HepG2 (cell line): Measurements from ENCODE around the gene ZC3H7B. TPM values are rescaled to one million over a fixed set of nuclear protein-coding genes. Genes with fewer than 3 reads are reported as not detected.

Source experiments
- DBP ChIP-seq: sonication (generic); formaldehyde crosslinking; IDR thresholded peaks from 2 replicates; pipeline ENCODE4 v1.4.0; 2020; ENCODE audit warnings: missing genetic modification reagents; ENCODE audit errors: not compliant biosample characterization
- EHMT2 ChIP-seq: fragments of 200-600 bp; sonication (generic); IDR thresholded peaks from 2 replicates; pipeline ENCODE4 v1.7.0; 2017; ENCODE audit warnings: antibody characterized with exemption, low read depth, low read length, borderline replicate concordance
- ELK4 ChIP-seq: sonication (generic); formaldehyde crosslinking; IDR thresholded peaks from 2 replicates; pipeline ENCODE4 v1.9.0; 2021; ENCODE audit warnings: missing genetic modification reagents, borderline replicate concordance
- FIP1L1 ChIP-seq: fragments of 200-400 bp; formaldehyde crosslinking; IDR thresholded peaks from 2 replicates; pipeline ENCODE4 v1.6.1; 2018; ENCODE audit warnings: low read depth, mild to moderate bottlenecking, low read length, moderate library complexity, borderline replicate concordance; ENCODE audit not compliant: insufficient read depth
- IRF2 ChIP-seq: IDR thresholded peaks from 2 replicates; pipeline ENCODE4 v1.6.1; 2018; ENCODE audit warnings: missing genetic modification reagents, missing compliant biosample characterization
- JUND ChIP-seq: sonication (generic); formaldehyde crosslinking; IDR thresholded peaks from 2 replicates; pipeline ENCODE4 v1.8.0; 2022; ENCODE audit warnings: mild to moderate bottlenecking, missing genetic modification reagents
- KDM6A ChIP-seq: IDR thresholded peaks from 2 replicates; pipeline ENCODE4 v1.6.1; 2016; ENCODE audit warnings: low read depth
- MAZ ChIP-seq, 2 experiments: sonication (generic) in 1 of 2; formaldehyde crosslinking in 1 of 2; IDR thresholded peaks; 2 replicates each; pipeline versions ENCODE4 v1.5.0 to v1.6.1; 2012 to 2020; ENCODE audit warnings: low read depth in 2 of 2, mild to moderate bottlenecking in 2 of 2, borderline replicate concordance in 1 of 2, improper control_type of control experiment in 1 of 2, low read length in 1 of 2, missing genetic modification reagents in 1 of 2, moderate library complexity in 1 of 2
- POLR2AphosphoS5 ChIP-seq: IDR thresholded peaks from 2 replicates; pipeline ENCODE4 v1.6.1; 2012; ENCODE audit warnings: low read depth, low read length
- RARA ChIP-seq: IDR thresholded peaks from 2 replicates; pipeline ENCODE4 v1.6.1; 2016; ENCODE audit warnings: missing genetic modification reagents, missing compliant biosample characterization
- SALL1 ChIP-seq: sonication (generic); formaldehyde crosslinking; IDR thresholded peaks from 2 replicates; pipeline ENCODE4 v1.8.0; 2022; ENCODE audit warnings: mild to moderate bottlenecking, missing genetic modification reagents
- SIX1 ChIP-seq: sonication (generic); formaldehyde crosslinking; IDR thresholded peaks from 2 replicates; pipeline ENCODE4 v1.4.0; 2020; ENCODE audit warnings: missing genetic modification reagents, borderline replicate concordance
- ZEB1 ChIP-seq: IDR thresholded peaks from 2 replicates; pipeline ENCODE4 v1.6.1; 2012; ENCODE audit warnings: mild to moderate bottlenecking, low read depth, inconsistent platforms; ENCODE audit not compliant: insufficient replicate concordance
- ZKSCAN1 ChIP-seq: fragments of 150-350 bp; IDR thresholded peaks from 2 replicates; pipeline ENCODE4 v1.6.1; 2014; ENCODE audit warnings: low read length
- ZNF124 ChIP-seq: sonication (generic); formaldehyde crosslinking; IDR thresholded peaks from 2 replicates; pipeline ENCODE4 v1.4.0; 2020; ENCODE audit warnings: missing genetic modification reagents
- ZNF225 ChIP-seq: sonication (generic); formaldehyde crosslinking; IDR thresholded peaks from 2 replicates; pipeline ENCODE4 v1.4.0; 2020; ENCODE audit warnings: mild to moderate bottlenecking, missing genetic modification reagents
- ZNF263 ChIP-seq: sonication (generic); formaldehyde crosslinking; IDR thresholded peaks from 2 replicates; pipeline ENCODE4 v1.4.0; 2020; ENCODE audit warnings: missing genetic modification reagents
- ZNF274 ChIP-seq: sonication (generic); formaldehyde crosslinking; IDR thresholded peaks from 2 replicates; pipeline ENCODE4 v1.5.1; 2020; ENCODE audit warnings: mild to moderate bottlenecking, missing genetic modification reagents
- ZNF362 ChIP-seq: sonication (generic); formaldehyde crosslinking; IDR thresholded peaks from 2 replicates; pipeline ENCODE4 v1.4.0; 2020; ENCODE audit warnings: missing genetic modification reagents, mild to moderate bottlenecking, borderline replicate concordance
- ZNF44 ChIP-seq: sonication (generic); formaldehyde crosslinking; IDR thresholded peaks from 2 replicates; pipeline ENCODE4 v1.5.1; 2020; ENCODE audit warnings: mild to moderate bottlenecking, missing genetic modification reagents
- ZNF709 ChIP-seq: sonication (generic); formaldehyde crosslinking; IDR thresholded peaks from 2 replicates; pipeline ENCODE4 v1.5.0; 2020; ENCODE audit warnings: mild to moderate bottlenecking, missing genetic modification reagents
- polyA plus RNA-seq, 8 experiments: library from polyadenylated mRNA; depleted of rRNA in 3 of 8; stranded (reverse) in 7 of 8; unstranded in 1 of 8; fragments of >200 nt; fragmentation: Illumina TruSeq in 4 of 8; extraction: Trizol in 4 of 8; gene quantifications; 2 replicates each; pipeline versions ENCODE4 v1.2.1 to v1.2.3, GENCODE V29; 2011 to 2016; ENCODE audit warnings: low read depth in 4 of 8, missing spikeins in 1 of 8, mixed read lengths in 1 of 8; ENCODE audit not compliant: insufficient read depth in 1 of 8
- total RNA-seq, 5 experiments: library from RNA; depleted of rRNA; stranded (reverse); fragments of >200 nt; fragmentation: Illumina TruSeq; extraction: Trizol; gene quantifications; 2 replicates each; pipeline ENCODE4 v1.2.3, GENCODE V29; 2016; ENCODE audit warnings: low read depth in 1 of 5
- TF ChIP-seq, protein P1 (sequence below): sonication (generic); formaldehyde crosslinking; IDR thresholded peaks from 2 replicates; pipeline ENCODE4 v1.8.0; 2022; ENCODE audit warnings: mild to moderate bottlenecking, missing genetic modification reagents, moderate library complexity
- TF ChIP-seq, protein P2 (sequence below): sonication (generic); formaldehyde crosslinking; conservative IDR thresholded peaks from 2 replicates; pipeline ENCODE4 v1.4.0; 2020; ENCODE audit warnings: missing genetic modification reagents

Gene ZC3H7B
- total and polyA plus RNA-seq, 2 of the 13 experiments (the other 11 are each of a cell fraction or from before 2014, with no cell fraction given): 26.4 to 37.2 TPM

GRCh38 chr22:41367039-41367679 is 65.8 kb downstream of the ZC3H7B start (continued):
- TF ChIP-seq ELK4 (CRISPR knock-in tag) (no peak), KDM6A (CRISPR knock-in tag) (no peak), RARA (CRISPR knock-in tag) (peak; percentile 18; the same call in 1 of the 2 replicates), EHMT2 (no peak), ZNF362 (CRISPR knock-in tag) (0 out of 2 replicates have a peak, but pooled peaks have one; percentile 14), FIP1L1 (no peak), ZNF274 (CRISPR knock-in tag) (no peak), DBP (CRISPR knock-in tag) (no peak), POLR2AphosphoS5 (no peak), MAZ (IDR thresholded peaks at IDR 0.05; ENCODE audit: borderline replicate concordance, low read depth, low read length) (no peak), MAZ (CRISPR knock-in tag; IDR thresholded peaks at IDR 0.05; ENCODE audit: low read depth) (peak; percentile 88), ZNF124 (CRISPR knock-in tag) (no peak), ZKSCAN1 (no peak), ZNF263 (CRISPR knock-in tag) (peak; percentile 63; the same call in 1 of the 2 replicates), SIX1 (no peak), ZEB1 (peak; percentile 73), ZNF225 (CRISPR knock-in tag) (no peak), ZNF44 (CRISPR knock-in tag) (0 out of 2 replicates have a peak, but pooled peaks have one; percentile 10), SALL1 (CRISPR knock-in tag) (peak; percentile 88), IRF2 (CRISPR knock-in tag) (no peak; the same call in 1 of the 2 replicates), ZNF709 (CRISPR knock-in tag) (peak; percentile 68; the same call in 1 of the 2 replicates), JUND (CRISPR knock-in tag) (no peak)
- TF ChIP-seq, protein P1, sequence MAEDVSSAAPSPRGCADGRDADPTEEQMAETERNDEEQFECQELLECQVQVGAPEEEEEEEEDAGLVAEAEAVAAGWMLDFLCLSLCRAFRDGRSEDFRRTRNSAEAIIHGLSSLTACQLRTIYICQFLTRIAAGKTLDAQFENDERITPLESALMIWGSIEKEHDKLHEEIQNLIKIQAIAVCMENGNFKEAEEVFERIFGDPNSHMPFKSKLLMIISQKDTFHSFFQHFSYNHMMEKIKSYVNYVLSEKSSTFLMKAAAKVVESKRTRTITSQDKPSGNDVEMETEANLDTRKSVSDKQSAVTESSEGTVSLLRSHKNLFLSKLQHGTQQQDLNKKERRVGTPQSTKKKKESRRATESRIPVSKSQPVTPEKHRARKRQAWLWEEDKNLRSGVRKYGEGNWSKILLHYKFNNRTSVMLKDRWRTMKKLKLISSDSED (CRISPR knock-in tag): no peak
- TF ChIP-seq, protein P2, sequence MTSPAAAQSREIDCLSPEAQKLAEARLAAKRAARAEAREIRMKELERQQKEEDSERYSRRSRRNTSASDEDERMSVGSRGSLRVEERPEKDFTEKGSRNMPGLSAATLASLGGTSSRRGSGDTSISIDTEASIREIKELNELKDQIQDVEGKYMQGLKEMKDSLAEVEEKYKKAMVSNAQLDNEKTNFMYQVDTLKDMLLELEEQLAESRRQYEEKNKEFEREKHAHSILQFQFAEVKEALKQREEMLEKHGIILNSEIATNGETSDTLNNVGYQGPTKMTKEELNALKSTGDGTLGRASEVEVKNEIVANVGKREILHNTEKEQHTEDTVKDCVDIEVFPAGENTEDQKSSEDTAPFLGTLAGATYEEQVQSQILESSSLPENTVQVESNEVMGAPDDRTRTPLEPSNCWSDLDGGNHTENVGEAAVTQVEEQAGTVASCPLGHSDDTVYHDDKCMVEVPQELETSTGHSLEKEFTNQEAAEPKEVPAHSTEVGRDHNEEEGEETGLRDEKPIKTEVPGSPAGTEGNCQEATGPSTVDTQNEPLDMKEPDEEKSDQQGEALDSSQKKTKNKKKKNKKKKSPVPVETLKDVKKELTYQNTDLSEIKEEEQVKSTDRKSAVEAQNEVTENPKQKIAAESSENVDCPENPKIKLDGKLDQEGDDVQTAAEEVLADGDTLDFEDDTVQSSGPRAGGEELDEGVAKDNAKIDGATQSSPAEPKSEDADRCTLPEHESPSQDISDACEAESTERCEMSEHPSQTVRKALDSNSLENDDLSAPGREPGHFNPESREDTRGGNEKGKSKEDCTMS (CRISPR knock-in tag): no peak
